ENCODE results near the gene PELI2.

The PELI2 gene

GRCh38 chr14:56187736-56188135, 69.5 kb downstream of the PELI2 start:
- Histone ChIP-seq H3K4me1 (ENCODE audit: control insufficient read depth in 1 of 2, insufficient read depth in 1 of 2, low read depth in 1 of 2, low read length in 1 of 2) (no peaks in the 10 kb centered on the region), H3K27ac (no peak overlapping the region)
- TF ChIP-seq CTCF (IDR thresholded peaks at IDR 0.05): no peak

GRCh38 chr14:56189307-56189706, 71.1 kb downstream of the PELI2 start:
- Histone ChIP-seq H3K27ac (no peak overlapping the region), H3K4me1 (ENCODE audit: control insufficient read depth in 1 of 2, insufficient read depth in 1 of 2, low read depth in 1 of 2, low read length in 1 of 2) (no peaks in the 10 kb centered on the region), H3K27me3 (no peaks in the 10 kb centered on the region), H3K4me3 (ENCODE audit: low read depth in 1 of 2, low read length in 1 of 2) (no peak overlapping the region), H3K9me3 (no peaks in the 10 kb centered on the region), H3K36me3 (peaks cover 2% of the 10 kb centered on the region)
- TF ChIP-seq CTCF (IDR thresholded peaks at IDR 0.05): no peak

More at GRCh38 chr14:56187736-56188135, 69.5 kb downstream of the PELI2 start:
- Histone ChIP-seq H3K9me3 (no peaks in the 10 kb centered on the region), H3K4me3 (ENCODE audit: low read depth in 1 of 2, low read length in 1 of 2) (no peak overlapping the region), H3K36me3 (no peaks in the 10 kb centered on the region), H3K27me3 (no peaks in the 10 kb centered on the region)

- peaks cover 9 to 10% of the 10 kb centered on the region in 2 experiments for H3K4me1 ChIP-seq (ENCODE audit: control insufficient read depth in 1 of 2, insufficient read depth in 1 of 2, low read depth in 1 of 2, low read length in 1 of 2)
- H3K4me3 ChIP-seq (ENCODE audit: low read depth in 1 of 2, low read length in 1 of 2): no peak overlapping the region
- no peak overlapping the region for H3K27ac ChIP-seq
- peaks cover 12% of the 10 kb centered on the region for H3K36me3 ChIP-seq
- no peaks in the 10 kb centered on the region for H3K27me3 ChIP-seq
- no peaks in the 10 kb centered on the region for H3K9me3 ChIP-seq
- no peak for TF ChIP-seq CTCF (IDR thresholded peaks at IDR 0.05)
Observed at GRCh38 chr14:56193347-56193746, 75.1 kb downstream of the PELI2 start.

- Histone ChIP-seq H3K27me3 (no peaks in the 10 kb centered on the region), H3K4me1 (ENCODE audit: control insufficient read depth in 1 of 2, insufficient read depth in 1 of 2, low read depth in 1 of 2, low read length in 1 of 2) (peaks cover 11 to 14% of the 10 kb centered on the region in 2 experiments), H3K27ac (no peak overlapping the region), H3K9me3 (no peaks in the 10 kb centered on the region), H3K4me3 (ENCODE audit: low read depth in 1 of 2, low read length in 1 of 2) (no peak overlapping the region), H3K36me3 (peaks cover 12% of the 10 kb centered on the region)
- TF ChIP-seq CTCF (IDR thresholded peaks at IDR 0.05): no peak
Observed at GRCh38 chr14:56194042-56194441, 75.8 kb downstream of the PELI2 start.

- Histone ChIP-seq H3K9me3 (no peaks in the 10 kb centered on the region), H3K4me1 (ENCODE audit: control insufficient read depth in 1 of 2, insufficient read depth in 1 of 2, low read depth in 1 of 2, low read length in 1 of 2) (peaks cover 23 to 25% of the 10 kb centered on the region in 2 experiments), H3K27ac (peak overlapping the region; percentile 46), H3K4me3 (ENCODE audit: low read depth in 1 of 2, low read length in 1 of 2) (no peak overlapping the region), H3K36me3 (peaks cover 12% of the 10 kb centered on the region), H3K27me3 (no peaks in the 10 kb centered on the region)
- no peak for TF ChIP-seq CTCF (IDR thresholded peaks at IDR 0.05)
Observed at GRCh38 chr14:56195223-56195622, 77.0 kb downstream of the PELI2 start.

GRCh38 chr14:56195704-56196103, 77.5 kb downstream of the PELI2 start:
- Histone ChIP-seq H3K27ac (peak overlapping the region; percentile 46), H3K4me3 (ENCODE audit: low read depth in 1 of 2, low read length in 1 of 2) (no peak overlapping the region), H3K4me1 (ENCODE audit: control insufficient read depth in 1 of 2, insufficient read depth in 1 of 2, low read depth in 1 of 2, low read length in 1 of 2) (peaks cover 26 to 30% of the 10 kb centered on the region in 2 experiments), H3K36me3 (peaks cover 12% of the 10 kb centered on the region), H3K27me3 (no peaks in the 10 kb centered on the region), H3K9me3 (no peaks in the 10 kb centered on the region)
- TF ChIP-seq CTCF (IDR thresholded peaks at IDR 0.05): no peak
